Chondrocyte (in vitro differentiated cells): ENCODE data around the gene LRRC43. TPM values are rescaled to one million over a fixed set of nuclear protein-coding genes. Genes with fewer than 3 reads are reported as not detected.

Source experiments
- DNase-seq: peaks from one replicate; pipeline ENCODE4 v3.0.0; 2021; ENCODE audit warnings: mixed read lengths, low spot score
- H3K27ac Mint-ChIP-seq: one replicate; pipeline ENCODE4 v1.8.0; 2021; ENCODE audit warnings: mild to moderate bottlenecking, moderate library complexity, mixed read lengths; ENCODE audit not compliant: unreplicated experiment
- H3K27me3 Mint-ChIP-seq: 2 replicates; pipeline ENCODE4 v1.8.0; 2021; ENCODE audit warnings: low read depth, mixed read lengths
- H3K36me3 Mint-ChIP-seq: 2 replicates; pipeline ENCODE4 v1.8.0; 2021; ENCODE audit warnings: low read depth, mixed read lengths
- H3K4me1 Mint-ChIP-seq: 2 replicates; pipeline ENCODE4 v1.8.0; 2021; ENCODE audit warnings: low read depth, mild to moderate bottlenecking, mixed read lengths
- H3K4me3 Mint-ChIP-seq: one replicate; pipeline ENCODE4 v1.8.0; 2021; ENCODE audit warnings: mild to moderate bottlenecking, moderate library complexity, mixed read lengths; ENCODE audit not compliant: unreplicated experiment
- H3K9me3 Mint-ChIP-seq: 2 replicates; pipeline ENCODE4 v1.8.0; 2021; ENCODE audit warnings: low read depth, mixed read lengths
- total RNA-seq: library from RNA; stranded (reverse); gene quantifications from 3 replicates; pipeline ENCODE4 v1.2.1, GENCODE V29; 2021
- TF ChIP-seq, protein P1 (sequence below): fragments of 200-600 bp; sonication (generic); IDR thresholded peaks from 2 replicates; pipeline ENCODE4 v1.5.0; 2021; ENCODE audit warnings: antibody characterized with exemption, mild to moderate bottlenecking, moderate library complexity

The LRRC43 gene
- total RNA-seq, 1 donor from 2014 or later, result 2.0 TPM

DNA sequence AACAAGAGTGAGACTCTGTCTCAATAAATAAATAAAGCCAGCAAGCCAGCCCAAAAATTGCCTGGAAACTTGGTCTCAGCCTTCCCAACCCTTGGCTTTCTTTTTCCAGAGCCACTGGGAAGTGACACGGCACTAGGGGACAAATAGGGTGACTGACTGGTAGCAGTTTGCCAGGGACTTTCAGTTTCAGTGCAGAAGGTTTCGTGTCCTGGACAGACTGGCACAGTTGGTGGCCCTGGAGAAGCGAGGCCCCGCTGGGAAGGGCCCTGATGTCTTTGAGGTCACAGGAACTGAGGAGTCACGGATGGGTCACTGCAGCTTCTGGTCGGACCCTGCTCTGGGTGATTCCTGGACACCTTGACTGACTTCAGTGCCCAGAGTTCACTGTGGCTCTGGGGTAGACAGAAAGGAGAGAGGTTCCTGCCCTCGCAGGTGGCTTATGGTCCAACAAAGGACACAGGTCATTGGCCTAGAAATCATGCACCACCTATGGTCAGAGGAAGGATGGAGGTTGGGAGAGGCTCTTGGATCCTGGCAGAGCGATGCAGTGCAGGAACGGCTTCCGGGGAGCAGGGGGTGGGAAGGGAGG lies 2.7 kb downstream of the LRRC43 start:
- peaks cover 5% of the 10 kb centered on the region for H3K4me1 Mint-ChIP-seq
- no peak overlapping the region for H3K4me3 Mint-ChIP-seq
- H3K27me3 Mint-ChIP-seq, result no peaks in the 10 kb centered on the region
- no peaks in the 10 kb centered on the region for H3K36me3 Mint-ChIP-seq
- no peak overlapping the region for H3K27ac Mint-ChIP-seq
- H3K9me3 Mint-ChIP-seq, result no peaks in the 10 kb centered on the region
- no peak for DNase-seq
- TF ChIP-seq, protein P1, sequence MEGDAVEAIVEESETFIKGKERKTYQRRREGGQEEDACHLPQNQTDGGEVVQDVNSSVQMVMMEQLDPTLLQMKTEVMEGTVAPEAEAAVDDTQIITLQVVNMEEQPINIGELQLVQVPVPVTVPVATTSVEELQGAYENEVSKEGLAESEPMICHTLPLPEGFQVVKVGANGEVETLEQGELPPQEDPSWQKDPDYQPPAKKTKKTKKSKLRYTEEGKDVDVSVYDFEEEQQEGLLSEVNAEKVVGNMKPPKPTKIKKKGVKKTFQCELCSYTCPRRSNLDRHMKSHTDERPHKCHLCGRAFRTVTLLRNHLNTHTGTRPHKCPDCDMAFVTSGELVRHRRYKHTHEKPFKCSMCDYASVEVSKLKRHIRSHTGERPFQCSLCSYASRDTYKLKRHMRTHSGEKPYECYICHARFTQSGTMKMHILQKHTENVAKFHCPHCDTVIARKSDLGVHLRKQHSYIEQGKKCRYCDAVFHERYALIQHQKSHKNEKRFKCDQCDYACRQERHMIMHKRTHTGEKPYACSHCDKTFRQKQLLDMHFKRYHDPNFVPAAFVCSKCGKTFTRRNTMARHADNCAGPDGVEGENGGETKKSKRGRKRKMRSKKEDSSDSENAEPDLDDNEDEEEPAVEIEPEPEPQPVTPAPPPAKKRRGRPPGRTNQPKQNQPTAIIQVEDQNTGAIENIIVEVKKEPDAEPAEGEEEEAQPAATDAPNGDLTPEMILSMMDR, result no peak

DNA sequence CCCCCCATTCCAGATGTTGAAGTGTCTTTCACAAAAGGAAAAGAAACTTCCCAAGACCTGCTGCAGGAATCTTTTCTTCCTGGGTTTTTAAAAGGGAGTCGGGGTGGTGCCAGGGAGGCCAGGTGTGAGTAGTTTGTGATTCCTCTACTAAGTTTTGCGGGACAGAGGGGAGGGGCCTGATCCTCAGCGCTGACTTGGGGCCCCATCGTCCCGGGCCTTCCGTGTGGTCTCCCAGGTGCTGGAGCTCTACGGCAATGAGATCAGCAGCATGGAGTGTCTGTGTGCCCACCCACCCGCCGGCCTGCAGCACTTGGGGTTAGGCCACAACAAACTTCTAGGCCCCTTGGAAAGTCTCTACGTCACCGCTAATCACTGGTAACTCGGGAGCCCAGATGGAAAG lies 4.5 kb downstream of the LRRC43 start:
- TF ChIP-seq, protein P1, result no peak
- no peak overlapping the region for H3K4me3 Mint-ChIP-seq
- H3K4me1 Mint-ChIP-seq, result peaks cover 3% of the 10 kb centered on the region
- H3K27ac Mint-ChIP-seq, result no peak overlapping the region
- no peaks in the 10 kb centered on the region for H3K9me3 Mint-ChIP-seq
- no peak for DNase-seq
- H3K27me3 Mint-ChIP-seq, result peaks cover 1% of the 10 kb centered on the region
- no peaks in the 10 kb centered on the region for H3K36me3 Mint-ChIP-seq

DNA sequence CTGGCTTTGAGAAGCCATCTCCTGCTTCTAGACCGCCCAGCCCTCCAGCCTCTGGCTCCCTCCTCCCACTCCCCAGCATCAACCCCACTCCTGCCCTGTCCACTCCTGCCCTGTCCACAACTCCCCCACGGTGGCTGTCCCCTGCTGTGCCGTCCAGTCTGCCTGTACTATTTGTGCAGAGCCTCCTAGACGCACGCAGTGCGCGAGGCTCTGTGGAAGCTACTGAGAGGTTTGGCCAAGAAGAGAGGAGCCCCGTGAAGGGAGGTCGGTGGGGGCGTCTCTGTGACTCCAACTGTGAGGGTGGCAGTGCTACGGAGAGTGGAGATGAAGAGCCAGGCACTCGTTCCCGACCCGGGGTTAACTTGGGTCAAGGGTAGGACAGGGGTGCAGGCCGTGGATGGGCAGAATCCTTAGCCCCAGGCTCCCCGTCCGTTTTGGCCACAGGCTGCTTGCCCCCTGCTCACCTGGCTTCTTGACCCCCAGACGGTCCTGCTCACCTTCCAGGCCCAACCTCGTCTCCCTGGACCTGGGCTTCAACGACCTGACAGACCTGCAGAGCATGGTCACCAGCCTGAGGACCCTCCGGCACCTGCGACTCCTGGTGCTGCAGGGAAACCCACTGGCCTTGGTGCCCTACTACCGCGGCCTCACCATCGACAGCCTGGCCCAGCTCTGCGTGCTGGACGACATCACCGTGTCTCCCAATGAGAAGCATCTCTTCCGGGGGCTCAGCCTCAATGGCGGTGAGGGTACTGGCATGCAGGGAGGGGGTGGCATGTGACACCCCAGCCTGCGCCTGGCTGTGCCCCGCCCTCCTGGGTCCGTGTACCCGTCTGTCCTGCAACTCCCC lies 6.9 kb downstream of the LRRC43 start:
- no peak overlapping the region for H3K27ac Mint-ChIP-seq
- H3K4me1 Mint-ChIP-seq, result no peaks in the 10 kb centered on the region
- H3K27me3 Mint-ChIP-seq, result peaks cover 3% of the 10 kb centered on the region
- TF ChIP-seq, protein P1, result no peak
- DNase-seq, result no peak
- no peak overlapping the region for H3K4me3 Mint-ChIP-seq
- peaks cover 2% of the 10 kb centered on the region for H3K36me3 Mint-ChIP-seq
- H3K9me3 Mint-ChIP-seq, result peaks cover 3% of the 10 kb centered on the region

DNA sequence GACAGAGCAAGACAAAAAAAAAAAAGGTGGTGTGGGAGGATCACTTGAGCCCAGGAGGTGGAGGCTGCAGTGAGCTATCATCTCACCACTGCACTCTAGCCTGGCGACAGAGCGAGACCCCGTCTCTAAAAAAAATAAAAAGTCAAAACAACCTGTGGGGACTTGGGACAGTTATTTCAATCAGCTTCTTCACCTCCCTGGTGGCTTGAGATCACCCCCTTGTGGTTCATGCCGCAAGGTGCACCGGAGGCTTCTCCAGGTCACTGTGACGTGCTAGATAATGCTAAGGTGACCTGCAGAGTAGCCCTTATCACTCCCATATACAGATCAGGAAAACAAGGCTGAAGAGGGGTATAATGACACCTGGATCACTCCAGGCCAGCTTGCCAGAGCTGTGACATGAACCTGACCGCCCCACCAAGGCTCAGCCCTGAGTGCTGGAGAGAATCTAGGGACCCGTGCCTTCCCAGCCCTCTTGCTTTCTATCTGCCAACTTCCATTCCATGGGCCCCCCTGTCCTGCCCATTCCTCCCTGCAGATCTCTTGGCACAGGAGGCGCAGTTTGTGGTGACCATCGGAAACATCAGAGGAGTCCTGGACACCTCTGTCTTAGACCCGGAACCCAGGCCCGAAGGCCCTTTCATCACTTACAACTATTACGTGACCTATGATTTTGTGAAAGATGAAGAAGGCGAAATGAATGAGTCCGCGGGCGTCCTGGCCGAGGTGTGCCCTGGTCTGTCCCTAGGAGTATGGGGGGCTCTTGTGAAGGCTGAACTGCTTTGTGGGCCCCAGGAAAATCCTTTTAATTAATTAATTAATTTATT lies 8.1 kb downstream of the LRRC43 start:
- peaks cover 7% of the 10 kb centered on the region for H3K36me3 Mint-ChIP-seq
- H3K27ac Mint-ChIP-seq, result no peak overlapping the region
- H3K4me3 Mint-ChIP-seq, result no peak overlapping the region
- peaks cover 13% of the 10 kb centered on the region for H3K9me3 Mint-ChIP-seq
- TF ChIP-seq, protein P1, result peak; percentile 83
- H3K4me1 Mint-ChIP-seq, result no peaks in the 10 kb centered on the region
- H3K27me3 Mint-ChIP-seq, result peaks cover 3% of the 10 kb centered on the region
- no peak for DNase-seq

DNA sequence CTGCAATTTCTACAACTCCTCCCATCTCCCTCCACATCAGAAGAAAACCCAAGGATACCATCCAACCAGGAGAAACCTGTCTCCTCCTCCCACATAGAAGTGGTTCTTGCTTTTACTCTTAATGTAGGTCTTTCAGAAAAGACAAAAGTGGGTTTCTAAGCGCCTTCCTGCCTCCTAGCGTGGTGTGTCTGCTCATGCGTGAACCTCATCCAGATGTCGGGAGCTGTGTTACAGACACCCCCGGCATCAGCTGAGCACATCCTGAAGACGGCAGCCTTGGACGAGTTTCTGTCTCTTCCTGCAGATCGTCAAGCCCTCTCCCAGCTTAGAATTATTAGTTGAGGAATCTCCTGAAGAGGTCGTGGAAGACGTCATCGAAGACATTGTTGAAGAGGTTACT lies 9.5 kb downstream of the LRRC43 start:
- Mint-ChIP-seq H3K4me3 (no peak overlapping the region), H3K27ac (no peak overlapping the region), H3K27me3 (peaks cover 3% of the 10 kb centered on the region), H3K4me1 (peaks cover 1% of the 10 kb centered on the region), H3K9me3 (peaks cover 13% of the 10 kb centered on the region), H3K36me3 (peaks cover 7% of the 10 kb centered on the region)
- DNase-seq, result peak; percentile 39
- TF ChIP-seq, protein P1, result no peak
